ENCODE data around the gene ITPR3. TPM values are rescaled to one million over a fixed set of nuclear protein-coding genes. Genes with fewer than 3 reads are reported as not detected.

The ITPR3 gene
- total RNA-seq, 2 experiments from 2014 or later = 56.6 to 83.5 TPM

DNA sequence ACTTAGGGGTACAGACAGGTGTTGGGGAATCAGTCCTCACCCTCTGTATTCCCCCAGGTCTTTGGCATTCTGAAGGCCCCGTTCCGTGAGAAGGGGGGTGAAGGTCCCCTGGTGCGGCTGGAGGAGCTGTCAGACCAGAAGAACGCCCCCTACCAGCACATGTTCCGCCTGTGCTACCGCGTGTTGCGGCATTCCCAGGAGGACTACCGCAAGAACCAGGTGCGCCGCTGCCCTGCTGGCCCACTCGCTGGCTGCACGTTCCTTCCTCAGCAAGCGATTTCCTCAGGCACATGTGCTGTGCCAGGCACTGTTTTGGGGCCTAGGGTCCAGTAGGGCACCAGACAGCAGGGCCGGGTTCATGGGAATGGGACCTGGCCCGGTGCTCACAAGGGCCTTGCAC is 46.0 kb downstream of the ITPR3 start:
- peaks cover 6% of the 10 kb centered on the region for H3K4me1 ChIP-seq (ENCODE audit: insufficient read depth, low read length, poor library complexity, severe bottlenecking)
- H3K4me3 ChIP-seq (ENCODE audit: low read depth, low read length, poor library complexity, severe bottlenecking) = no peak overlapping the region
- H2AFZ ChIP-seq (ENCODE audit: low read length) = no peak overlapping the region
- intact Hi-C loops (cut with micrococcal nuclease; ENCODE audit: unreplicated experiment) = no loop called here
- BruUV-seq (replicated peaks) = no TSS peak
- DNase-seq (ENCODE audit: low spot score) = no peak
- no peak overlapping the region for H3K27ac ChIP-seq (ENCODE audit: low read depth, low read length, poor library complexity, severe bottlenecking)
- TF ChIP-seq, protein P1, sequence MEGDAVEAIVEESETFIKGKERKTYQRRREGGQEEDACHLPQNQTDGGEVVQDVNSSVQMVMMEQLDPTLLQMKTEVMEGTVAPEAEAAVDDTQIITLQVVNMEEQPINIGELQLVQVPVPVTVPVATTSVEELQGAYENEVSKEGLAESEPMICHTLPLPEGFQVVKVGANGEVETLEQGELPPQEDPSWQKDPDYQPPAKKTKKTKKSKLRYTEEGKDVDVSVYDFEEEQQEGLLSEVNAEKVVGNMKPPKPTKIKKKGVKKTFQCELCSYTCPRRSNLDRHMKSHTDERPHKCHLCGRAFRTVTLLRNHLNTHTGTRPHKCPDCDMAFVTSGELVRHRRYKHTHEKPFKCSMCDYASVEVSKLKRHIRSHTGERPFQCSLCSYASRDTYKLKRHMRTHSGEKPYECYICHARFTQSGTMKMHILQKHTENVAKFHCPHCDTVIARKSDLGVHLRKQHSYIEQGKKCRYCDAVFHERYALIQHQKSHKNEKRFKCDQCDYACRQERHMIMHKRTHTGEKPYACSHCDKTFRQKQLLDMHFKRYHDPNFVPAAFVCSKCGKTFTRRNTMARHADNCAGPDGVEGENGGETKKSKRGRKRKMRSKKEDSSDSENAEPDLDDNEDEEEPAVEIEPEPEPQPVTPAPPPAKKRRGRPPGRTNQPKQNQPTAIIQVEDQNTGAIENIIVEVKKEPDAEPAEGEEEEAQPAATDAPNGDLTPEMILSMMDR (conservative IDR thresholded peaks at IDR 0.05; ENCODE audit: low read length) = no peak
- TF ChIP-seq EZH2phosphoT487 (IDR thresholded peaks at IDR 0.05; ENCODE audit: borderline replicate concordance, low read depth, low read length) = no peak
- no peaks in the 10 kb centered on the region for H4K20me1 ChIP-seq (ENCODE audit: insufficient read depth, low read length)
- no peaks in the 10 kb centered on the region for H3K79me2 ChIP-seq (ENCODE audit: insufficient read depth, low read depth, low read length)
- POLR2A ChIA-PET = no interaction called here
- H3K4me2 ChIP-seq (ENCODE audit: low read length) = no peak overlapping the region
- H3K36me3 ChIP-seq (ENCODE audit: insufficient read depth, low read length) = peaks cover 89% of the 10 kb centered on the region
- CTCF ChIA-PET (ENCODE audit: unreplicated experiment) = no interaction called here
- H3K9me2 ChIP-seq (ENCODE audit: insufficient read depth, low read length) = no peaks in the 10 kb centered on the region
- H3K9me3 ChIP-seq (ENCODE audit: low read length) = no peaks in the 10 kb centered on the region

DNA sequence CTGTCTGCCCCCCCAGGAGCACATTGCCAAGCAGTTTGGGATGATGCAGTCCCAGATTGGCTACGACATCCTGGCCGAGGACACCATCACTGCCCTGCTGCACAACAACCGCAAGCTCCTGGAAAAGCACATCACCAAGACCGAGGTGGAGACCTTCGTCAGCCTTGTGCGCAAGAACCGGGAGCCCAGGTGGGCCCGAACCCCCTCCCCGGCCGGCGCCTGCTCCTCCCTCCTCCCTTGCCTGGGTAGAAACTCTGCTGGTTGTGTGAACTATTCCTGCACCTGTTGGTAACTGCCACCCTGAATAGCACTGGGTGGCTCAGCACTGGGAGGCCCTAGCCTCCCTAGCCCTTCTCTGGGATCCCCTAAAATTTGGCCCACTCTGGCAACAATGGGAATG is 46.7 kb downstream of the ITPR3 start:
- Histone ChIP-seq H3K4me1 (ENCODE audit: insufficient read depth, low read length, poor library complexity, severe bottlenecking) (peaks cover 6% of the 10 kb centered on the region), H3K9me2 (ENCODE audit: insufficient read depth, low read length) (no peaks in the 10 kb centered on the region), H3K4me3 (ENCODE audit: low read depth, low read length, poor library complexity, severe bottlenecking) (no peak overlapping the region), H4K20me1 (ENCODE audit: insufficient read depth, low read length) (no peaks in the 10 kb centered on the region), H3K79me2 (ENCODE audit: insufficient read depth, low read depth, low read length) (no peaks in the 10 kb centered on the region), H3K4me2 (ENCODE audit: low read length) (no peak overlapping the region), H2AFZ (ENCODE audit: low read length) (no peak overlapping the region), H3K9me3 (ENCODE audit: low read length) (no peaks in the 10 kb centered on the region), H3K27ac (ENCODE audit: low read depth, low read length, poor library complexity, severe bottlenecking) (no peak overlapping the region), H3K36me3 (ENCODE audit: insufficient read depth, low read length) (peaks cover 92% of the 10 kb centered on the region)
- intact Hi-C loops (cut with micrococcal nuclease; ENCODE audit: unreplicated experiment) = no loop called here
- ChIA-PET CTCF (ENCODE audit: unreplicated experiment) (no interaction called here), POLR2A (interaction anchor here (0.6 kb wide), 1 partner anchor 107 kb away, joined by 3 read pairs; no protein-coding TSS in a partner anchor)
- no peak for TF ChIP-seq EZH2phosphoT487 (IDR thresholded peaks at IDR 0.05; ENCODE audit: borderline replicate concordance, low read depth, low read length)
- TF ChIP-seq, protein P1 (conservative IDR thresholded peaks at IDR 0.05; ENCODE audit: low read length) = no peak
- no peak for DNase-seq (ENCODE audit: low spot score)
- BruUV-seq (replicated peaks) = no TSS peak

DNA sequence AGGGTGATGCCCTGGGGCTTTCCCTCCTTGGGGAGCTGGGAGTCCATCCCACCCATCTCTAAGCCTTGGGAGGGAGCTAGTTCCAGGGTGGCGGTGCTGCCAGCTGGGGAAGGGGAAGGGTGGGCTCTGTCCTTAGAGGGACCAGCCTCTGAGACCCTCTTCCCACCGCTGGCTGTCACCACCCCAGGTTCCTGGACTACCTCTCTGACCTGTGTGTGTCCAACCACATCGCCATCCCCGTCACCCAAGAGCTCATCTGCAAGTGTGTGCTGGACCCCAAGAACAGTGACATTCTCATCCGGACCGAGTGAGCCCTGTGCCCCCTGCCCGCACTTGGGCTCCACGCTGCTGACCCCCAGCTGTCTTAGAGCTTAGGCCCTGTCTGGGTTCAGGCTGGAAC is 47.2 kb downstream of the ITPR3 start:
- BruUV-seq (replicated peaks) = no TSS peak
- H3K27ac ChIP-seq (ENCODE audit: low read depth, low read length, poor library complexity, severe bottlenecking) = no peak overlapping the region
- H3K4me2 ChIP-seq (ENCODE audit: low read length) = no peak overlapping the region
- ChIA-PET CTCF (ENCODE audit: unreplicated experiment) (no interaction called here), POLR2A (interaction anchor here (0.6 kb wide), 1 partner anchor 24 kb away, joined by 3 read pairs; no protein-coding TSS in a partner anchor)
- H2AFZ ChIP-seq (ENCODE audit: low read length) = no peak overlapping the region
- H4K20me1 ChIP-seq (ENCODE audit: insufficient read depth, low read length) = no peaks in the 10 kb centered on the region
- peaks cover 6% of the 10 kb centered on the region for H3K4me1 ChIP-seq (ENCODE audit: insufficient read depth, low read length, poor library complexity, severe bottlenecking)
- DNase-seq (ENCODE audit: low spot score) = no peak
- H3K9me2 ChIP-seq (ENCODE audit: insufficient read depth, low read length) = no peaks in the 10 kb centered on the region
- H3K36me3 ChIP-seq (ENCODE audit: insufficient read depth, low read length) = peaks cover 93% of the 10 kb centered on the region
- H3K4me3 ChIP-seq (ENCODE audit: low read depth, low read length, poor library complexity, severe bottlenecking) = no peak overlapping the region
- TF ChIP-seq, protein P1 (conservative IDR thresholded peaks at IDR 0.05; ENCODE audit: low read length) = no peak
- no peak for TF ChIP-seq EZH2phosphoT487 (IDR thresholded peaks at IDR 0.05; ENCODE audit: borderline replicate concordance, low read depth, low read length)
- H3K79me2 ChIP-seq (ENCODE audit: insufficient read depth, low read depth, low read length) = no peaks in the 10 kb centered on the region
- intact Hi-C loops (cut with micrococcal nuclease; ENCODE audit: unreplicated experiment) = no loop called here
- H3K9me3 ChIP-seq (ENCODE audit: low read length) = no peaks in the 10 kb centered on the region
